ENCODE results near the gene PIK3C2G.

PIK3C2G gene

DNA sequence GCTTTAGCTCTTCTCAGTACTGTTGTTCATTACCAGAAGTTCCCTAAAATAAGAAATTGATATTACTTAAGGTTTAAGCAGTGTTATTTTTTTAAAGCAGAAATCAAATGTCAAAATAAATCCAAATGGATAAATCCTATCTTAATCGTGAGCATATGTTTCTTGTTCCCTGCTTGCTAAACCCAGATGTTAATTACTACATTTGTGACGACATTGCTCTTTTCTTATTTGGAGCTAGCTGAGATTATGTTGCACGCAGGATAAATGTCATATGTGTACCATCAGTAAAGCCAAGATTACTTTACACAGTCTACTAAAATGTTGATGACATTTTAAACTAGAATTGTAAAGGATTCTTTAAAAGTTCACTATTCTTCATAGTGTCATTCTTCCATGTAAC lies 319.0 kb downstream of the PIK3C2G start:
- H3K27me3 ChIP-seq (replicated peaks; ENCODE audit: control insufficient read depth, insufficient read depth, low read length) = no peaks in the 10 kb centered on the region
- no peak overlapping the region for H3K4me3 ChIP-seq (replicated peaks; ENCODE audit: low read depth, low read length)
- DNase-seq (ENCODE audit: extremely low read depth, insufficient read length) = no peak
- no peaks in the 10 kb centered on the region for H3K36me3 ChIP-seq (ENCODE audit: control insufficient read depth, insufficient read depth, low read length)
- TF ChIP-seq, protein P1, sequence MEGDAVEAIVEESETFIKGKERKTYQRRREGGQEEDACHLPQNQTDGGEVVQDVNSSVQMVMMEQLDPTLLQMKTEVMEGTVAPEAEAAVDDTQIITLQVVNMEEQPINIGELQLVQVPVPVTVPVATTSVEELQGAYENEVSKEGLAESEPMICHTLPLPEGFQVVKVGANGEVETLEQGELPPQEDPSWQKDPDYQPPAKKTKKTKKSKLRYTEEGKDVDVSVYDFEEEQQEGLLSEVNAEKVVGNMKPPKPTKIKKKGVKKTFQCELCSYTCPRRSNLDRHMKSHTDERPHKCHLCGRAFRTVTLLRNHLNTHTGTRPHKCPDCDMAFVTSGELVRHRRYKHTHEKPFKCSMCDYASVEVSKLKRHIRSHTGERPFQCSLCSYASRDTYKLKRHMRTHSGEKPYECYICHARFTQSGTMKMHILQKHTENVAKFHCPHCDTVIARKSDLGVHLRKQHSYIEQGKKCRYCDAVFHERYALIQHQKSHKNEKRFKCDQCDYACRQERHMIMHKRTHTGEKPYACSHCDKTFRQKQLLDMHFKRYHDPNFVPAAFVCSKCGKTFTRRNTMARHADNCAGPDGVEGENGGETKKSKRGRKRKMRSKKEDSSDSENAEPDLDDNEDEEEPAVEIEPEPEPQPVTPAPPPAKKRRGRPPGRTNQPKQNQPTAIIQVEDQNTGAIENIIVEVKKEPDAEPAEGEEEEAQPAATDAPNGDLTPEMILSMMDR (IDR thresholded peaks at IDR 0.05; ENCODE audit: insufficient read depth, low read length, poor library complexity, severe bottlenecking) = no peak

DNA sequence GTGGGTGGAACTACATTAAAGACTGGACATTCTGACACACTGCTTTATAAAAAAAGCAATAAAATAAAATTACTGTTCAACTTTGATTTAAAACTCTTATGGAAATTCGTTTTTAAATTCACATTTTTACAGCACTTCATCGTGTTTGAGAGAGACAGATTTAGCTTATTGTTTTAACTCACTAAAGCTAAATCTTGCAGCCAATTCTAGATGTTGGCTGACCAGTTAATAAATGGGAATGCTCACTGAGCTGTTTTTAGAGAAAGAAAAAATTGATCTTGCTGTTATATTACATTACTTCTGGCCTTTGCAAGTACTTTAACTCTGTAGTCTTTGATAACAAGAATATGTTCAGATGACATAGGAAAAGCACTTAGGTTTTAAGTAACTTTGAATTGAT lies 319.4 kb downstream of the PIK3C2G start:
- no peak overlapping the region for H3K4me3 ChIP-seq (replicated peaks; ENCODE audit: low read depth, low read length)
- H3K36me3 ChIP-seq (ENCODE audit: control insufficient read depth, insufficient read depth, low read length) = no peaks in the 10 kb centered on the region
- no peak for DNase-seq (ENCODE audit: extremely low read depth, insufficient read length)
- TF ChIP-seq, protein P1 (IDR thresholded peaks at IDR 0.05; ENCODE audit: insufficient read depth, low read length, poor library complexity, severe bottlenecking) = no peak
- H3K27me3 ChIP-seq (replicated peaks; ENCODE audit: control insufficient read depth, insufficient read depth, low read length) = no peaks in the 10 kb centered on the region

DNA sequence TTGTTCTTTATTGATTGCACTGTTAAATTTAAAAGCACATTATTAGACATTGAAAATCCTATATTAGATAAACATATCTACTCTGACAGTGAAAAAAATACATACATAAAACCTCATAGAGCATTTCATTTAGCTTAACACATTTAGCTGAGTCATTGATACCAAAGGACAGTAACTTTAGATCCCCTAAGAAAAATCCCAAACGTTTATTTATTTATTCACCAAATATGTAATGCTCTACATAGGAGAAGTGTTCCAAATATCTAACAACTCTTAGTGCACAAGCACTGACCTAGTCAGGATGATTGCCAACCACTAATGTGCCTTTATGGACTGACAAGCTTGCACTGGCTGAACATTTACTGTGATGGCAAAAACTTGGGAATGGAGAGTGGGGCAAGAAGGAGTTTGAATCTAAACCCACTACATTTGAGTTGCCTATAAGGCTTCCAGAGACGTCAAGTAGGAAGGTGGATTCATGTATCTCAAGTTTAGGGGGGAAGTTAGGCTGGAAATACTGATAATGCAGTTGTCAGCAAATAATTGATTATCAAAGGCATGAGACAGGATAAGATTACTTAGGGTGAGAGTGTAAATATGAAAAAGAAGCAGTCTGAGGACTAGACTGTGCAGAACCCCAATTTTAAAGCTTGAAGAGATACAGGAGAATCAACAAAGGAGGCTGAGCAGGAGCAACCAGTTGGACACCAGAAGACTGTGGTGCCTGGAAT lies 320.1 kb downstream of the PIK3C2G start:
- Histone ChIP-seq H3K36me3 (ENCODE audit: control insufficient read depth, insufficient read depth, low read length) (no peaks in the 10 kb centered on the region), H3K4me3 (replicated peaks; ENCODE audit: low read depth, low read length) (no peak overlapping the region), H3K27me3 (replicated peaks; ENCODE audit: control insufficient read depth, insufficient read depth, low read length) (no peaks in the 10 kb centered on the region)
- TF ChIP-seq, protein P1 (IDR thresholded peaks at IDR 0.05; ENCODE audit: insufficient read depth, low read length, poor library complexity, severe bottlenecking) = no peak
- DNase-seq (ENCODE audit: extremely low read depth, insufficient read length) = no peak

DNA sequence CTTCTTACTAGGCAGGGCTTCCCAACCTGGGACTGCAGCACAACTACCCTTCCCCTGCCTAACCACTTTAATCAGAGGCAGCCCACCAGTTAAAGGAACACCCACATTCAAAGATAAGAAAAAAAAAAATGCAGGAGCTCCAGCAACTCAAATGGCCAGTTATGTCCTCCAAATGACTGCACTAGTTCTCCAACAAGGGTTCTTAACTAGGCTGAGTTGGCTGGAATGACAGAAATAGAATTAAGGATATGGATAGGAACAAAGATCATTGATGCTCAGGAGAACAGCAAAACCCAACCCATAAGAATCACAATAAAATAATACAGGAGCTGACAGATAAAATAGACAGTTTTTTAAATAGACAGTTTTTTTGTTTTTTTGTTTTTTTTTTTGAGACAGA lies 322.3 kb downstream of the PIK3C2G start:
- Histone ChIP-seq H3K4me3 (replicated peaks; ENCODE audit: low read depth, low read length) (no peak overlapping the region), H3K36me3 (ENCODE audit: control insufficient read depth, insufficient read depth, low read length) (no peaks in the 10 kb centered on the region), H3K27me3 (replicated peaks; ENCODE audit: control insufficient read depth, insufficient read depth, low read length) (no peaks in the 10 kb centered on the region)
- no peak for DNase-seq (ENCODE audit: extremely low read depth, insufficient read length)
- TF ChIP-seq, protein P1 (IDR thresholded peaks at IDR 0.05; ENCODE audit: insufficient read depth, low read length, poor library complexity, severe bottlenecking) = no peak

DNA sequence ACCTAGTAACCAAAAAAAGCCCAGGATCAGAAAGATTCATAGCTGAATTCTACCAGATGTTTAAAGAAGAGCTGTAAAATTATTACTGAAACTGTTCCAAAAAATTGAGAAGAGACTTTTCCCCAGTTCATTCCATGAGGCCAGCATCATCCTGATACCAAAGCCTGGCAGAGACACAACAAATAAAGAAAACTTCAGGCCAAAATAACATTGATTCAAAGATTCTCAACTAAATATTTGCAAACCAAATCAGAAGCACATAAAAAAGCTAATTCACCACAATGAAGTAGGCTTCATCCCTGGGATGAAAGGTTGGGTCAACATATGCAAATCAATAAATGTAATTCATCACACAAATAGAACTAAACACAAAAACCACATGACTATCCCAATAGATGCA lies 325.3 kb downstream of the PIK3C2G start:
- TF ChIP-seq, protein P1 (IDR thresholded peaks at IDR 0.05; ENCODE audit: insufficient read depth, low read length, poor library complexity, severe bottlenecking) = no peak
- no peak for DNase-seq (ENCODE audit: extremely low read depth, insufficient read length)

DNA sequence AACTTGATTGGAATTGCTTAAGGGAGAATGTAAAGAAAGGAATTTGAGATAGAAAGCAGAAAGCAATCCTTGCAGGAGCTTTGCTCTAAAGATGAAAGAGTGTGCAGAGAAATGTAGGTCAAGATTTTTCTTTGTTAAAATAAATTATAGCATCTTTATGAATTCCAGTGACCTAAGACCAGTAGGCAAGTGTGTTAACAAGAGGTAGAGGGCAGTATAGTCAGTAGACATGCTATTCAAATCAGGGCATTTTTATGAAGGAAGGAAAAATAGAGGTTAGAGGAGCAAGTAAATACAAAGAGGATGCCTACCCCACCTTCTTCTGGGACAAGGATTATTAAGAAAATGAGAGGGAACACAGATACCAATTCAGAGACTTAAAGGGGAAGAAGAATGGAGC lies 328.0 kb downstream of the PIK3C2G start:
- TF ChIP-seq, protein P1 (IDR thresholded peaks at IDR 0.05; ENCODE audit: insufficient read depth, low read length, poor library complexity, severe bottlenecking) = no peak
- no peaks in the 10 kb centered on the region for H3K36me3 ChIP-seq (ENCODE audit: control insufficient read depth, insufficient read depth, low read length)
- no peaks in the 10 kb centered on the region for H3K27me3 ChIP-seq (replicated peaks; ENCODE audit: control insufficient read depth, insufficient read depth, low read length)
- H3K4me3 ChIP-seq (replicated peaks; ENCODE audit: low read depth, low read length) = no peak overlapping the region
- DNase-seq (ENCODE audit: extremely low read depth, insufficient read length) = no peak

More for the DNA sequence above, 325.3 kb downstream of the PIK3C2G start:
- H3K27me3 ChIP-seq (replicated peaks; ENCODE audit: control insufficient read depth, insufficient read depth, low read length) = no peaks in the 10 kb centered on the region
- no peak overlapping the region for H3K4me3 ChIP-seq (replicated peaks; ENCODE audit: low read depth, low read length)
- no peaks in the 10 kb centered on the region for H3K36me3 ChIP-seq (ENCODE audit: control insufficient read depth, insufficient read depth, low read length)

Measured in GM06990 (cell line).